ENCODE data around the gene SOX9.

SOX9 gene

DNA sequence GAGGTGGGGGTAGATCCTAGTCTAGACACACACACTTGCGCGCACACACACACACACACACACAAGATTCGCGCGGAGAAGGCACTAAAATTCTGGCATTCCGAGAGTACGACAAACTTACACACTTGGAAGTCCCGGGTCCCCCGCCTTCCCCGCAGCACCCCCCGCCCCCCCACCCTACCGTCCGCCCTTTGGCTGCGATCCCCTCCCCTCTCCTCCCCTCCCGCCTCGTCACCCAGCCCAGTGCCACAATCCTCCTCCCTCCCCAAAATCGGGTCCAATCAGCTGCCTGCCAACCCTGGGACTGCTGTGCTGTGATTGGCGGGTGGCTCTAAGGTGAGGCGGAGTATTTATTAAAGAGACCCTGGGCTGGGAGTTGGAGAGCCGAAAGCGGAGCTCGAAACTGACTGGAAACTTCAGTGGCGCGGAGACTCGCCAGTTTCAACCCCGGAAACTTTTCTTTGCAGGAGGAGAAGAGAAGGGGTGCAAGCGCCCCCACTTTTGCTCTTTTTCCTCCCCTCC lies at the start of gene SOX9:
Gene SOX9 (plus strand): TSS at position 379 of the 522 bp plus-strand sequence. CDS start 372 bp downstream, outside the sequence.
- H3K4me3 Mint-ChIP-seq, result peak within 1 kb of the TSS; percentile 30
- H3K27ac Mint-ChIP-seq, result no peak within 1 kb of the TSS
- H3K4me1 Mint-ChIP-seq, result peaks cover 10% of the 10 kb centered on the region
- H3K9me3 Mint-ChIP-seq, result no peaks in the 10 kb centered on the region
- peaks cover 3% of the 10 kb centered on the region for H3K36me3 Mint-ChIP-seq
- peaks cover 46% of the 10 kb centered on the region for H3K27me3 Mint-ChIP-seq

GRCh38 chr17:72071330-72071729 lies 49.5 kb upstream of the SOX9 start:
- Mint-ChIP-seq H3K36me3 (no peaks in the 10 kb centered on the region), H3K27ac (no peak overlapping the region), H3K4me3 (no peak overlapping the region), H3K9me3 (no peaks in the 10 kb centered on the region), H3K4me1 (no peaks in the 10 kb centered on the region), H3K27me3 (no peaks in the 10 kb centered on the region)

- H3K9me3 Mint-ChIP-seq, result peaks cover 10% of the 10 kb centered on the region
- H3K27me3 Mint-ChIP-seq, result peaks cover 6% of the 10 kb centered on the region
- no peaks in the 10 kb centered on the region for H3K36me3 Mint-ChIP-seq
- no peaks in the 10 kb centered on the region for H3K4me1 Mint-ChIP-seq
- H3K4me3 Mint-ChIP-seq, result no peak overlapping the region
- no peak overlapping the region for H3K27ac Mint-ChIP-seq
These were observed 44.7 kb upstream of the SOX9 start for GRCh38 chr17:72075995-72076677.

DNA sequence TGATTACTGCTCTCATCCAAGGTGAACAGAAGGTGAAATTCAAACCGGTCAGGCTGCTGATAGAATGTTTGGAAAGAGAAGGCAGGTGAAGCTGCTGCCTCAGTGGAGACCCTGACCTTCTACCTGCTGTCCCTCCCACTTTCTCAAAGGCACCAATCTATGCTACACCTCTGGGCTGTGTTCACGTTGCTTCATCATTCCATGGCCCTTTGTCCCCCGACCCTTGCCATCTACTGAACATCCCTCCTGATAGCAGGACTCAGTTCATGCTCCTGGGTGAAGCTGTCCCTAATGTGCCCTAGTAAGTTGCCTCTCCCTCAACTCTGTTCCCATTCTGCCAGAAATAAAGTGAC lies 44.2 kb upstream of the SOX9 start:
- Mint-ChIP-seq H3K27ac (no peak overlapping the region), H3K9me3 (peaks cover 15% of the 10 kb centered on the region), H3K4me1 (no peaks in the 10 kb centered on the region), H3K4me3 (no peak overlapping the region), H3K36me3 (no peaks in the 10 kb centered on the region), H3K27me3 (peaks cover 6% of the 10 kb centered on the region)

DNA sequence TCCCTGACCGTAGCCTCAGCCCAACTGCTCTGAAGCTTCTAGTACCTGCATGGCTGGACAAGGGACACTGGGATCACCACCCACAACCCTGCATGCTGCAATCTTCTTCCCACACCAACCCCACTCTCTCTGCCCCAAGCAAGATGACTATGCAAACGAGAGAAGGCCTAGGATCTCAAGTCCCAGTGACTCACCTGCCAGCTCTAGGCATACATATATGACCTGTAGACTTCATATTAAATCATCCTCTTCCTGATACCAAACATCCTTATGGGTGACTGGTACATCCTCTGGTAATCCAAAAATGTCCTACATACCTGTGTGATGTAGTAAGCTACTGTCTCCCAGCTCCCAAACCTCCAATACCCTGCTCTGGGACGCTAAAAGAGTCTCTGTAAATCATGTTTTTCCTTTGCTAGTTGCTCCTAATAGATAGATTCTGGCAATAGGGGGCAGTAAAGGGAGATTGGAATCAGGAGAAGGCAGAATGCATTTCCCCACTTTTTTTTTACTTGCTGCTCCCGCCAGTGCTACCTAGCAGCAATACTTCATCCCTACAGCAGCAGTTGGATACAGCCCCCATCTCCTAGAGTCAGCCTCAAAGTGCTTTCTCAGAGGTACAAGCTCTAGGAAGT lies 43.4 kb upstream of the SOX9 start:
- Mint-ChIP-seq H3K9me3 (peaks cover 23% of the 10 kb centered on the region), H3K27me3 (peaks cover 6% of the 10 kb centered on the region), H3K4me1 (no peaks in the 10 kb centered on the region), H3K27ac (no peak overlapping the region), H3K4me3 (no peak overlapping the region), H3K36me3 (no peaks in the 10 kb centered on the region)

GRCh38 chr17:72079700-72080099 lies 41.1 kb upstream of the SOX9 start:
- Mint-ChIP-seq H3K36me3 (no peaks in the 10 kb centered on the region), H3K27me3 (peaks cover 6% of the 10 kb centered on the region), H3K4me3 (no peak overlapping the region), H3K9me3 (peaks cover 23% of the 10 kb centered on the region), H3K27ac (peak overlapping the region; percentile 3), H3K4me1 (no peaks in the 10 kb centered on the region)

- no peaks in the 10 kb centered on the region for H3K9me3 Mint-ChIP-seq
- H3K4me3 Mint-ChIP-seq, result no peak overlapping the region
- H3K4me1 Mint-ChIP-seq, result no peaks in the 10 kb centered on the region
- no peak overlapping the region for H3K27ac Mint-ChIP-seq
- H3K36me3 Mint-ChIP-seq, result no peaks in the 10 kb centered on the region
- H3K27me3 Mint-ChIP-seq, result no peaks in the 10 kb centered on the region
These were observed 32.9 kb upstream of the SOX9 start for GRCh38 chr17:72087876-72088275.

- no peaks in the 10 kb centered on the region for H3K4me1 Mint-ChIP-seq
- no peak overlapping the region for H3K4me3 Mint-ChIP-seq
- H3K36me3 Mint-ChIP-seq, result no peaks in the 10 kb centered on the region
These were observed 31.3 kb upstream of the SOX9 start for GRCh38 chr17:72089453-72089987.

DNA sequence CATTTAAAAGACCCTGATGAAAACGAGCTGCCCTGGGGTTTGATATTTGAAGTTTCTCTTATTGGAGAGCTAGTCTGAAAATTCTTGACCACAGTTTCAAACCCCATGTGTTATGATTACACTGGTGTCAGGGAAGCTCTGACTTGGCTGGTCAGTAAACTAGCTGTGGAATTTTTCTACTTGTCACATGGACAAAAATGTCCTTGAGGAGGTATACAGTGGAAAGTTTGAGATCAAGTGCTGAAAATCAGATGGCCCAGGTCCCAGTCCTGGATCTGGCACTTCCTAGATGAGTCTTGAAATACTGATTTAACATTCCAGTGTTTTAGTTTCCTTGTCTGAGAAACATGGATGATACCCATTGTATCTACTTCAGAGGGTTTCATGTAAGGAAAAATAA lies 30.7 kb upstream of the SOX9 start:
- no peaks in the 10 kb centered on the region for H3K27me3 Mint-ChIP-seq
- no peaks in the 10 kb centered on the region for H3K9me3 Mint-ChIP-seq
- H3K4me1 Mint-ChIP-seq, result no peaks in the 10 kb centered on the region

More at GRCh38 chr17:72089453-72089987, 31.3 kb upstream of the SOX9 start:
- H3K27me3 Mint-ChIP-seq, result no peaks in the 10 kb centered on the region
- H3K27ac Mint-ChIP-seq, result no peak overlapping the region
- no peaks in the 10 kb centered on the region for H3K9me3 Mint-ChIP-seq

DNA sequence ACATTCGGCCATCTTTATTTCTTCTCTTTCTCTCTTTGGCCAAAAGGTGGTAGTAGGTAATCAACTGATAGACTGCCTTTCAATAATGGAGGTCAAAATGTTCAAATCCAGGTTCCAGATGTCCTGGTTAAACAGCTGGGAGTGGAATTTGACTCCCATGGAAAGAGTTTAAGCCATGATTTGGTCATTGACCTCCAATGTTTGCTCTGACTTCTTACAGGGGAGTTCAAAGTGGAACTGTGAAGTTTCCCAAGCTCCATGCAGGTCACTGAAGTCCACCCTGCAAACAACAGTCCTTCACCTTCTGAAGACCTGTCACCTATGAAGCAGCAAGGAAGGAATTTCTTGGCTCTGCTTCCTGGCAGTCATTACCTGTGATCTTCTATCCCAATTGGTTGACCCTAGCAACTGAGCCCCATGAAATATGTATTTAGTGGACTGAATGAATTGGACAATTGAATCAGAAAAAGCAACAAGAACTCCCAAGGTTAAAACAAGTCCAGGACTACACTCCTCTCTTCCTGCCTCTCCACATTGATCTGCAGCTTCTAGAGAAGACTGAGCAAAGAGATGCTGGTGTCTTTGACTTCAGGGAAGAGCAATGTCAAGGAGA lies 28.0 kb upstream of the SOX9 start:
- Mint-ChIP-seq H3K27ac (no peak overlapping the region), H3K27me3 (peaks cover 1% of the 10 kb centered on the region), H3K4me1 (no peaks in the 10 kb centered on the region), H3K9me3 (peaks cover 2% of the 10 kb centered on the region), H3K36me3 (no peaks in the 10 kb centered on the region), H3K4me3 (no peak overlapping the region)

More for the DNA sequence above, 30.7 kb upstream of the SOX9 start:
- Mint-ChIP-seq H3K36me3 (no peaks in the 10 kb centered on the region), H3K4me3 (no peak overlapping the region), H3K27ac (no peak overlapping the region)

DNA sequence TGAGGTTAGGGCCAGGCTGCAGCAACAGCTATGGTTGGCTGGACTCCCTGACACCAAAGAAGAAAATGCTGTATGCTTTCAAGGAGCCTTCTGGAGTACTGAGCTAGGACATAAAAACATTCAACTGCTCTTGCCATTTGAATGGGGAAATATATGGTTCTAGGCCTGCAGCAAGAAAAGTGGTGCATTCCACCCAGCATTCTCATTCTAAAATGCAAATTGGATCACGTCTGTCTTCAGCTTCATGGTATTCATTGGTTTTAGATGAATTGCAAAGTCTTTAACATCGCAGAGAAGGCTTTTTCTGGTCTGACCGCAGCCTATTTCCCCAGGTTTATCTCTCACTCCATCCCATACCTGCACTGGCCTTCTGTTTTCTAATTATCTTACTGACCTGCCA lies 27.1 kb upstream of the SOX9 start:
- peaks cover 1% of the 10 kb centered on the region for H3K27me3 Mint-ChIP-seq

DNA sequence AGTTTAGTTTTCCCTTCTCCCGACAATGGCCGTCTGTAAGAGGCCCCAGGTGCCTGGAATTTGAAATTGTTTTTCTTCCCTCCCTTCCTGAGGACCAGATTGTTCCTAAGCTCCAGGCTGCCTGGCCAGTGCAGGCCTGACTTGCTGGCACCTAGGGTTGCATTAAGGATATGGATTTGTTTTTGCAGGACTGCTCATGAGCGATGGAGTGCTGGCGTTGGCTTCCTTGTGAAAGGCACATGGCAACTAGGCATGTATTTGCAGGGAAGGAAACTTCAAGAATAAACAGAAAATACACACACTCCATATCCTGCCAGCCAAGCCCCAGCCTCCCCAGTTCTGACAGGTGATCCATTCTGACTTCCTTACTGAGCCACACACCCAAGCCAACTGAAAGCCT lies 25.5 kb upstream of the SOX9 start:
- Mint-ChIP-seq H3K27me3 (peaks cover 1% of the 10 kb centered on the region), H3K36me3 (no peaks in the 10 kb centered on the region), H3K4me3 (no peak overlapping the region), H3K27ac (no peak overlapping the region), H3K9me3 (peaks cover 4% of the 10 kb centered on the region), H3K4me1 (no peaks in the 10 kb centered on the region)

More for the DNA sequence above, 27.1 kb upstream of the SOX9 start:
- H3K9me3 Mint-ChIP-seq, result peaks cover 4% of the 10 kb centered on the region
- no peak overlapping the region for H3K27ac Mint-ChIP-seq
- H3K36me3 Mint-ChIP-seq, result no peaks in the 10 kb centered on the region
- H3K4me3 Mint-ChIP-seq, result no peak overlapping the region
- no peaks in the 10 kb centered on the region for H3K4me1 Mint-ChIP-seq

DNA sequence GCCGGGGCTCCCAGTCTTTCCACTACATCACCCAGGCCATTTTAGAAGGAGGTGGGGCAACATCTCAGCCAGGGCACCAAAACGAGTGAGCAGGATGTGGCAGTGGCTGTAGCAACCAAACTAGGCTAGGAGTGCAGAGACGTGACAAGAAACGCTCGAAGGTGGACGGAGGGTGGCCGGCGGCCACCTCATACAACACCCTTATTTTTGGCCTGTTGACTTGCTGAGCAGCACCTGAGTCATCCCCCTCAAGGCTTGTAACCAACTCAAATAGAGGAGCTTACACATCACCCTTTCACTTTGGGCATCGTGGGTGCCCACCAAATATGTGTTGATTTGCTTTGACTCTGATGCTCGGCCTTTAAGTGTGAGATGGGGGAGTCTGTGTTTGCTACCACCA lies 23.7 kb upstream of the SOX9 start:
- Mint-ChIP-seq H3K4me1 (no peaks in the 10 kb centered on the region), H3K36me3 (no peaks in the 10 kb centered on the region)

GRCh38 chr17:72099919-72100318 lies 20.9 kb upstream of the SOX9 start:
- Mint-ChIP-seq H3K4me3 (no peak overlapping the region), H3K9me3 (peaks cover 4% of the 10 kb centered on the region), H3K27ac (no peak overlapping the region), H3K4me1 (no peaks in the 10 kb centered on the region), H3K27me3 (peaks cover 1% of the 10 kb centered on the region), H3K36me3 (no peaks in the 10 kb centered on the region)

More for the DNA sequence above, 23.7 kb upstream of the SOX9 start:
- H3K9me3 Mint-ChIP-seq, result peaks cover 4% of the 10 kb centered on the region
- no peak overlapping the region for H3K27ac Mint-ChIP-seq
- H3K4me3 Mint-ChIP-seq, result no peak overlapping the region
- H3K27me3 Mint-ChIP-seq, result peaks cover 1% of the 10 kb centered on the region

DNA sequence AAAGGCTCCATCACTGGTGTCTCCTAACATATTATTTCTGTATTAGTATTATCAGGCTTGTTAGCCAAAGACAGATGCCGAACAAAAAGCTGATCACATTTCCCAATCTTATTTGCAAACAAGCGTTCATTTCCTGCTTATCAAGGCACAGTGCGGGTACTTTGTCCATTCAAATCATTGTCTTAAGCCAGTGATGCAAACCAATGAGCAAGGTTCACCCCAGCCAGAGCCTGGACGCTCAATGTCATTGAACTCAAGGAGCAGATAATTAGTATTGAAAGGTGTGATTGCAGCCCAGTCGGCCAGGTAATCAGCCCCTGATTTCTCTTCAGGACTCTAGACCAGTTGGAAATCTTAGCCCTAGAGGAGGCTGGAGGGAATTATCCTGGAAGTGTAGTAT lies 20.4 kb upstream of the SOX9 start:
- H3K36me3 Mint-ChIP-seq, result no peaks in the 10 kb centered on the region
- peaks cover 1% of the 10 kb centered on the region for H3K27me3 Mint-ChIP-seq
- no peaks in the 10 kb centered on the region for H3K4me1 Mint-ChIP-seq
- no peak overlapping the region for H3K27ac Mint-ChIP-seq
- peaks cover 4% of the 10 kb centered on the region for H3K9me3 Mint-ChIP-seq
- H3K4me3 Mint-ChIP-seq, result no peak overlapping the region

DNA sequence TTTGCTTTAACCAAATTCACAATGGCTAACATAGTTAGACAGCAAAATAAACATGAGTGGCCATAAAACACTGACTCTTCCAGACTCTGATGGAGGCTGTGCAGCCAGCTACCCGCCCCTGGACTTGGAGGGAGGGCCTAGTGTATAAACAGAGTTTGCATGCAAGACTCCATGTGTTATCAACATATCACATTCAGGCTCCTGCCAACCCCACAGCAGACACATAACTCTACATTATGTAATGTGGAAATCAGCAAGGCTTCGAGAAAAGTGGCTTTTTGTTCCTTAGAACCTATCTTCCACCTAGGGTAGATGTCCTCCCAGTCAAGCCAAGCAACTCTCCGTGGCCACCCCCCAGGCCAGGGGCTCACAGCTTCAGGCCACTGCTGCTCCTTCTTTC lies 19.3 kb upstream of the SOX9 start:
- H3K4me1 Mint-ChIP-seq, result no peaks in the 10 kb centered on the region
- no peaks in the 10 kb centered on the region for H3K36me3 Mint-ChIP-seq
- no peak overlapping the region for H3K4me3 Mint-ChIP-seq
- peaks cover 8% of the 10 kb centered on the region for H3K9me3 Mint-ChIP-seq
- no peak overlapping the region for H3K27ac Mint-ChIP-seq
- peaks cover 3% of the 10 kb centered on the region for H3K27me3 Mint-ChIP-seq
